ENCODE measurements around the gene MED13L.

GRCh38 chr12:116265351-116266147 is 11.9 kb downstream of the MED13L start:
- TF ChIP-seq CTCF (IDR thresholded peaks at IDR 0.05) (no peak), POLR2A (IDR thresholded peaks at IDR 0.05) (no peak), POLR2AphosphoS5 (IDR thresholded peaks at IDR 0.05) (no peak), EP300 (IDR thresholded peaks at IDR 0.05) (no peak)
